Germinal center (tissue), 1 donor: ENCODE results near the gene NKX6-2.
"Not testable (repeated sequence)": the region's sequence is repeated elsewhere in the genome, so short reads cannot be mapped to it uniquely, and the experiment has no call there.

ENCODE experiments used
- DNase-seq: peaks from one replicate; pipeline ENCODE4 v3.0.0; 2012; ENCODE audit warnings: mixed read lengths, low spot score

NKX6-2 gene

DNA sequence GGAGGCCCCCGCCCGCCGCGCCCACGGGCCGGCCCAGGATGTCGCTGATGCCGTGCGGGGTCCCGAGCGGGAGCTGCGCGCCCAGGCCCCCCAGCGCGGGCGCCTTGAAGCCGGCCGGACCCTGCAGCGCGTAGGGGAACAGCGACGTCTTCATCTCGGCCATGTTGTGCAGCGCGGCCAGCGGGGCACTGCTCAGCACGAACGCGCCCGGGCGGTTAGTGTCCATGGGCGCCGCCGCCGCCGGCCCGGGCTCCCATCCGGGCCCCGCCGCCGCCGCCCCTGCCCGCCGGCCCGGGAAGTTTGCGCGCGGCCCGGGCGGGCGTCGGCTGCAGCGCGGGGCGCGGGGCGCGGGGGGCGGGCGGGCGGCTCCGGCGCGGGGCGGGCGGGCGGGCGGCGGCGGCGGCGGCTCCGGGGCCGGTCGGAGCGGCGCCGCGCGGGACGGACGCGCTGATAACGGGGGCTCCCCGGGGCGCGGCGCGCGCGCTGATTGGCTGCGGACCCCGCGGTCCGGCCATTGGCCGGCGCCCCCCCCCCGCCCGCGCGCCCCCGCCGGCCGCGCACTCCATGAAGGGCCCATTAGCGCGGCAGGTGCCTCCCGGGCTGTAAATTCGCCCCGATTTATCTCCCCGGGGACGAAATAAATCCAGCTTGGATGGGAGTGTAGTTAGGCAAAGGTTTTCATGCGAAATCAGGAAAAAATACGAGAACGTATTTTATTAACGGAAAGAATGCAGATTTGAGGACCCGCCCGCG, at the start of gene NKX6-2:
Gene NKX6-2, minus strand, starts transcription at position 425 of the 753 bp plus-strand sequence. Its CDS starts 199 bp downstream, at position 226.
- no peak for DNase-seq

DNA sequence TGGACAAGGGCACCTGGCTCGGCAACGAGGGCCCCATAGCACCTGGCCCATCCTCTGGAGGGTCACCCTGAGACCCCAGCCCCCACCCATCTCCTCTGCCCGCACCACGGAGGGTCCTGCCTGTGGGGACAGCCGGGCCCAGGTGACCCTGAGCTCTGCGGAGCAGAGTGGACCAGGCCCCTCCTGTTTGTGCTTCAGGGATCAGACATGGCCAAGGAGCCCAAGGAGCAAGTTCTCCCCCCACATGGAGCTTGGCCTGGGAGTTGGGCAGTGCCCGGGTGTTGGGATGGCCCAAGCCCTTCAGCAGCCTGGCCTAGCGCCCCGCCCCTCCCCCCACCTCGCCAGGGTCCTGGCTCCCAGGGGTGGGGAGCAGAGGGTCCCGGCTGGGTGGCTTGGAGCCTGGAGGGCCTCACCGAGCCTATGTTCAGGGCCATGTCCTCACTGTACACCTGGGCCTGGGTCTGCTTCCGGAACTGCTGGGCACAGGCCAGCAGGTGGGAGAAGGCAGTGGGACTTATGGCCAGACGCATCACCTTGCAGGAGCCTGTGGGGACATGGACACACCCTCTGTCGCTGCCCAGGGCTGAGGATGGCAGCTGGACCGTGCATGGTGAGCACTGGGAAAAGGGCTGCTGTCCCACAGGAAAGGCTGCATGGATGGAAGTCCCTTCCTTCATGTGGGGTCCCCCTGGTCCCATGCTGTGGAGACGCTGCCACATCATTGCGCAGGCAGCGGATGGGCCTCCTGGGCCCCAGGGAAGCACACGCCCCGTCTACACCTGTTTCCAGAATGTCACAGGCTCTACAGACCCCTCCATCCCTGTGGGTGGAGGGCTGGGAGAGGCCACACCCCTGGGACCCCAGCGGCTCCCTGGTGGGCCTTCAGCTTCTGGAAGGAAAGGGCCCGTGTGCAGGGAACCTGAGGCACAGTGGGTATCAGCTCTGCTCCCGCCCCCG, 49.2 kb upstream of the NKX6-2 start:
- DNase-seq = no peak

DNA sequence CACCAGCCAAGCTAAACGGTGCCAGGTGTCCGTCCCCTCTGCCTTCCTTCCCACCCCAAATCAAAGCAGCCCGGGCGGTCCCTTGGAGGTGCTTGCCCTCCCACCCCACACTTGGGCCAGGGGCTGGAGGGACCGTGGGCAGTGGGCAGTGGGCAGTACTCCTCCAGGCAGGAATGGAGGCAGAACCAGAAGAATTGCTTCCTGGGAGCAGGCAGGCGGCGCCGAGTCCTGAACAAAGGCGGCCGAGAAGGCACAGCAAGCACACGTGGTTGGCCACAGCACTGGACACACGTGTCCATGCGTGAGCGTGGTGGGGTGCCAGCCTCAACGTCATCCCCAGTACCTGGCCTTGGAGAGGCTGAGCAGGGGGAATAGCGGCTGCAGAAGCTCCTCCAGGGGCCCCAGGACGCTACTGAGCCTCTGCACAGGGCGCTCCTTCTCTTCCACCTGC, 48.4 kb upstream of the NKX6-2 start:
- no peak for DNase-seq

DNA sequence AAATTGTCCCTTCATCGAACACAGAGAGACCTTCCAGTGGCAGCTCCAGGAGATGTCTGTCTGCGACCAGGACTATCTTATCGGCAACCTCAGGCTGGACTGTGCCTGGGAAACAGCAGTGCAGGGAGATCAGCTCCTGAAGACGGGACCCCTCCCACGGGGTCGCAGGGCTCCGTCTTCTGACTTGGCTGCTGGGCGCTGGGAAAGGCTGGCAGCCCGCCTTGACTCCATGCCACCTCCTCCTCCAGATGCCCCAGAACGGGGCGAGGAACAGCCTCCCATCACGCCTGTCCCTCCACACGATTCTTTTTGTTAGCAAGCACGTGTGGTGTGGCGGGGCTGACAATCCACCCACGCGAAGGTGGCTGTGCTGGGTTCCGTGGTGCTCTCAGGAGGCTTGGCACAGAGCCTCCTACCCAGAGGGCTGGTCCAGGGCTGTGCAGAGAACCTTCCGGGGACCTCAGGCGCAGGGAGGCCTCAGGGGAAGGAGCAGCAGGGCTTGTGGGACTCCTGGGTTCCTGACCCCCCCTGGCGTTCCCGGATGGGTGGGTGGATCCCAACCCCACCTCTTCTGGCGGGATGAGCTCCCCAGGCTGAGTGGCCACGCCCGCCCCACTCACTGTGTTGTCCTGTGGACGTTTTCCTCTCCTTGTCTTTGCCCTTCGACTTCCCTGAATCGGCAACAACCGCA, 47.6 kb upstream of the NKX6-2 start:
- DNase-seq = no peak

DNA sequence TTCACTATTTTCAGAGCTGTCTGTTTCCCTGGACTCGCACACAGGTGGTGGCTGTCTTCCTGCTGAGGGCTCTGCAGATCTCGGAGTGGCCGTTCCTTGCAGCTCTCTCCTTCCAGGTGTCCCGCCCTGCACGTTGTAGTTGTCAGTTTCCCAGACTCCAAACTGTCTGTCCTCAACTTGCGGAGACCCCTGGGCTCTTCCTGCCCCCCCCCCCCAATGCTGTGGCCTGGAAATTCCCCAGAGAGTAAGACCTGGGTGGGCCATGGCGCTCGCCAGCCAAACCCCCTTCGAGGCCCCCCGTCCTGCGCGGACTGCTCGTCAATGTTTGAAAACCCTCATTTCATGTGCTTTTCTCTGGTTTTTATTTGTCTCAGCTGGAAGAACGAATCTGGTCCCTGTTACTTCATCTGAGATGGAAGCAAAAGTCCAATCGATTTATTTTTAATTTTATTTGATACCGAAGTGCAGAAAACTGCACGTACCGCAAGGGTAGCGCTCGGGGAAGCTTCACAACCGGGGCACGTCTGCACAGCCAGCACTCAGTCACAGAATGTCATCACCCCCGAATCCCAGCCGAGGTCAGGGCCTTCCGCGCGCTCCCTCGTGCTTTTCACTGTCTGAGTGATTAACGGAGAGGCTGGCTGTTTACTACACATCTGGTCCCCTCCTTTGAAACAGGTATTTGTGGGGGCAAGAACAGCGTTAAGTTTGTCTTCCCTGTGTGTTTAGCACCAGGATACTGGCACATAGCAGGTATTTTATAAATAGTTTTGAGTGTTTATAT, 46.4 kb upstream of the NKX6-2 start:
- no peak for DNase-seq

DNA sequence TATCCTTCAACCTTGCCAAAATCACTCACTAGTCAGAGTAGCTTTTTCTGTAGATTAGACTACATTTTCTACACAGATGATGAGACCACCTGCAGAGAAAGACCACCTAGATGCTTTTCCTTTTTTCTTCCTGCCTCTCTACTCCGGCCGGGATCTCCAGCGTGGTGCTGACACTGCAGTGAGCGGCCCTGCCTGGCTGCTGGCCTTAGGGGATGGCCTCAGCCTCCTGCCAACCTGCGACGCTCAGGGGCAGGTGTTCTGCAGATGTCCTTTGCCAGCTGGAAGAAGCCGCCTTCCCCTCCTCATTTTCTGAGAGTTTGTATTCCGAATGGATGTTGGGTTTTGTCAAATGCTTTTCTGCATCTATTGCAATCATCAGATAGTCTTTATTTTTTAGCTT, 43.5 kb upstream of the NKX6-2 start:
- DNase-seq = no peak

DNA sequence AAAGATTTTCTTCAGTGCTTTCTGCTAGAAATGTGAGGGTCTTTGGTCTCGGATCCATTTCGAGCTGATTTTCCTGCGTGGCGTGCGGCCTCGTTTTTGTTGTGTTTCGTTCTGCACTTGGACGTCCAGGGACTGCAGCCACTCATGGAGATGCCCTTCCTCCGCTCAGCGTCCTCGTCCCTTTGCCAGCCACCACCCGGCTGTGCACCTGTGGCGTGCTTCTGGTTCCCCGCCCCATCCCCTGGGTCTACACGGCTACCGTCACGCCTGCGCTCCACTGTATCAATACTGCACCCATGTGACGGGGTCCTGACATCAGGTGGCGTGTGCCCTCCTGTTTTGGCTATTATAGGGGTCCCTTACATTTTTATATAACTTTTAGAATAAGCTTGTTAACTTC, 42.7 kb upstream of the NKX6-2 start:
- DNase-seq = no peak

DNA sequence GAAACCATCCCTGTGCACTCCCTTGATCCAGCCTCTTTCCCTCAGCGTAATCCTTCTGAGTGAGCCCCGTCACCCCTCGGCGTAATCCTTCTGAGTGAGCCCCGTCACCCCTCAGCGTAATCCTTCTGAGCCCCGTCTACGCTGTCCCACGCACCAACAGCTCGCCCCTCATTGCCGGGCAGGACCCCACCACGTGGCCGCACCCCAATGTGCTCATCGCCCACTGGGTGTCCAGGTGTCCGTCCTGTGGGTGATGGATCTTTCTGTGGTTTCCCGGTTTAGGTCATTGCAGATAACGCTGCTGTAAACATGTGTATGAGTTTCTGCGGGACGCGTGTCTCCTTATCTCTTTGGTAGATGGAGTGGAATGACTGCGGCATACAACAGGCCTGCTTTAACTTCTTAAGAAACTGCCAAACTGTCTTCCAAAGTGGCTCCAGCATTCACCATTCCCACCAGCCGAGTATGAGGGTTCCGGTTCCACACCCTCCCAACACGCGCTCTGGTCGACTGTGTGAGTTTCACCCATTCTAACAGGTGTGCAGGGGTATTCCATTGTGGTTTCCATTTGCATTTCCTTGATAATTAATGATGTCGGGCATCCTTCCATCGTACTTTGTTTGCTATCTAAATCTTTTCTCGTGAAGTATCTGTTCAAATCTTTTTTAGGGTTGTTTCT, 42.1 kb upstream of the NKX6-2 start:
- DNase-seq = no peak

DNA sequence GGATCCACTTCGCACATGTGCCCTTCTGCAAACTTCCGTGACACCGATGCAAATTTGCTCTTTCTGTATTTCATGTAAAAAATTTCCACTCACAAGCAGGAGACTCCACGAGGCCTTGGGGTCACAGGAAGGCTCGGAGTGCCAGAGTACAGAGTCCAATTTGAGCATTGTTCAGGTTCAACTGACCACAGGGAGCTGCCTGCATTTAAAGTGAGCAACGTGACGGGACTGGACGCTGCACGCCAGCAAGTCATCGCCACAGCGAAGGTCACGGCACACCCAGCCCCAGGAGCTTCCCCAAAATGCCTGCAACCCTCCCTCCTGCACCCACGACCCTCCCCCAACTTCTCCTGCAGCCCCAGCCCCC, 41.5 kb upstream of the NKX6-2 start:
- no peak for DNase-seq

DNA sequence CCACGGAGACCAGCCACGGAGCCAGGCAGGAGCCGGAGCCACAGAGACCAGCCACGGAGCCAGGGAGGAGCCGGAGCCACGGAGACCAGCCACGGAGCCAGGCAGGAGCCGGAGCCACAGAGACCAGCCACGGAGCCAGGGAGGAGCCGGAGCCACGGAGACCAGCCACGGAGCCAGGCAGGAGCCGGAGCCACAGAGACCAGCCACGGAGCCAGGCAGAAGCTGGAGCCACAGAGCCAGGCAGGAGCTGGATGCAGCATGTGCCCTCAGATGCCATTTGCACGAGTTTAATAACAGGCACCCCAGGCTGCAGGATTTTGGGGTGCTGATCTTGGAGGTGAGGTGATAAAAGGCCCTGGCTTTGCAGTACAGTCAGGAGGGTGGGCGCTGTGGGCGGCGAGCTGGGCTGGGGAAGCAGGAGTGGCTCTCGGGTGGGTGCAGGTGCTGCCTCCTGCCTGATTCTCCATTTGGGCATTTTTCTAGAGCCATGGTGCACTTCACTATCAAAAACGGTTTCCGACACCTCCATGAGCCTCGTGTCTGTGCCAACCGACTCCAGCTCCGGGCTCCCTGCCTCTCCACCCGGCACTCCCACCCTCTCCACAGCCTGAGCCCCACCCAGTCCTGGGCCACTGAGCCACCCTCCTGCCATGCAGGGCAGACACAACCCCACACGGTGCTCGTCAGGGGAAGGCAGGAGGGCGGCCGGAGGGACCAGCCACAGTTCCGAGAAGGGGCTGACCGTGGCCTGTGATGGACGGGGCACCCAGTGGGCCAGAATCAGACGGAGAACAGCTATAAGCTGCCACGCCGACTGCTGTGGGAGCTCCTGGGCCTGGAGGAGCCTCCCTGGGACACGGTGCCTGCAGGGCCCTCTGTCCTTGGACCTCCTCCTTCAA, 40.8 kb upstream of the NKX6-2 start:
- DNase-seq = no peak

DNA sequence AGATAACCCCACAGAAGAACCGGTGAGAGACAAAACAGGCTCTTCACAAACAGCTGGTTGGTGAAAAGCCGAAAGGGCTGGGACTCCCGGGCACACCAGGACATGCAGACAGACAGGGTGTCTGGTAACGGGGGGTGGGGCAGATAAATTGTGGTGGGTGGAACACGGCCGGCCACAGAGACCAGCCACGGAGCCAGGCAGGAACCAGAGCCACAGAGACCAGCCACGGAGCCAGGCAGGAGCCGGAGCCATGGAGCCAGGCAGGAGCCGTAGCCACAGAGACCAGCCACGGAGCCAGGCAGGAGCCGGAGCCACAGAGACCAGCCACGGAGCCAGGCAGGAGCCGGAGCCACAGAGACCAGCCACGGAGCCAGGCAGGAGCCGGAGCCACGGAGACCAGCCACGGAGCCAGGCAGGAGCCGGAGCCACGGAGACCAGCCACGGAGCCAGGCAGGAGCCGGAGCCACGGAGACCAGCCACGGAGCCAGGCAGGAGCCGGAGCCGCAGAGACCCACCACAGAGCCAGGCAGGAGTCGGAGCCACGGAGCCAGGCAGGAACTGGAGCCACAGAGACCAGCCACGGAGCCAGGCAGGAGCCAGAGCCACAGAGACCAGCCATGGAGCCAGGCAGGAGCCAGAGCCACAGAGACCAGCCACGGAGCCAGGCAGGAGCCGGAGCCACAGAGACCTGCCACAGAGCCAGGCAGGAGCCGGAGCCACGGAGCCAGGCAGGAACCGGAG, 40.0 kb upstream of the NKX6-2 start:
- not testable (repeated sequence) for DNase-seq

DNA sequence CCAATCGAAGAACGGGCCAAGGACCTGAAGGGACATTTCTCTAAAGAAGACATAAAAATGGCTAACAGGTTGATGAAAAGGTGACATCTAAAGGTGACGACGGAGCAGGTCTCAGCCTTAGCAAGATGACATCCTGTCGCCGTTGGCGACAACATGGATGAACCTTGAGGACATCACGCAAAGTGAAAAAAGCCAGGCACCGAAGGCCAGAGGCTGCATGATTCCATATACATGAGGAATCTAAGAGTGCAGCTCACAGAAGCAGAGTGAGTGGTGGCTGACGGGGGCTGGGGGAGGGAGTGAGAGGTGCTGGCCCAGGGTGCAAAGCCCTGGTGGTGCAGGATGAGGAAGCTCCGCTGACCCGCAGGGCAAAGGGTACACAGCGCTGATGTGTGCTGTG, 34.1 kb upstream of the NKX6-2 start:
- DNase-seq = no peak

DNA sequence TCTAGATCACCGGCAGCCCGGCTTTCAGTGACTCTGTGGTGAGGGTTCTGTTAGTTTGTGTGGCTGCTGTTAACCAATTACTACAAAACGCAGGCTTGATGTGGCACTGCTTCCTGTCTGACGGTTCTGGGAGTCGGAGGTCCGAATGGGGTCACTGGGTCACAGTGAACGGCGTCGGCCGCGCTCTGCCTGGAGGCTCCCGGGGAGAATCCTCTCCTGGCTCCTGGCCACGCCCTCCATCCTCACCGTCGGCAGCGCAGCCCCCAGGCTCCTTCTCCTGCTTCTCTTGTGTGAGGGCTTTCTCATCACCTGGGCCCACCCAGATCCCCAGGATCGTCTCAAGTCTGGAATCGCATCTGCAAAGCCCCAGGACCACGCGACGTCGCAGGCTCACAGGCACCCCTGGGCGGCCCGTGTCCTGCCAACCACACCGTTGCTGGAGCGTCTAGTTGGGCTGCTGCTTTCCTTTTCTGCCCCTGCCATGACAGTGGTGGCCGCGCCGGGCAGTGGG, 31.8 kb upstream of the NKX6-2 start:
- no peak for DNase-seq

DNA sequence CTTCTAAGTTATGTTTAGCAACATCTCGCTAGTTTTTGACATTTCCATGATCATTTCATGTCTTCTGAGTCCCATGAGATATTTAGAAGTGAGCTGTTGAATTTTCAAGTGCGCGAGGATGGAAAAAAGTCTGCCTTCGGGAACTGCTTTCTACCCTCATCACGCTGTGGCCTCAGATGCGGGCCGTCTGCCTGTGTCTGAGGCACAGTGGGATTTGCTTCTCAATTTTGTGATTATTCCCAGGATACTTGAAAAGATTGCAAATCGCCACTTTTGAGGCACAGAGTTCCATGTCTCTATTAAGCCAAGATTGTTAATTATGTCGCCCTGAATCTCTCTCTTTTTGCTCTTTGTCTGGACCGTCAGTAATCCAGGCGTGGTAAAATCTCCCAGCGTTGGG, 30.8 kb upstream of the NKX6-2 start:
- no peak for DNase-seq

DNA sequence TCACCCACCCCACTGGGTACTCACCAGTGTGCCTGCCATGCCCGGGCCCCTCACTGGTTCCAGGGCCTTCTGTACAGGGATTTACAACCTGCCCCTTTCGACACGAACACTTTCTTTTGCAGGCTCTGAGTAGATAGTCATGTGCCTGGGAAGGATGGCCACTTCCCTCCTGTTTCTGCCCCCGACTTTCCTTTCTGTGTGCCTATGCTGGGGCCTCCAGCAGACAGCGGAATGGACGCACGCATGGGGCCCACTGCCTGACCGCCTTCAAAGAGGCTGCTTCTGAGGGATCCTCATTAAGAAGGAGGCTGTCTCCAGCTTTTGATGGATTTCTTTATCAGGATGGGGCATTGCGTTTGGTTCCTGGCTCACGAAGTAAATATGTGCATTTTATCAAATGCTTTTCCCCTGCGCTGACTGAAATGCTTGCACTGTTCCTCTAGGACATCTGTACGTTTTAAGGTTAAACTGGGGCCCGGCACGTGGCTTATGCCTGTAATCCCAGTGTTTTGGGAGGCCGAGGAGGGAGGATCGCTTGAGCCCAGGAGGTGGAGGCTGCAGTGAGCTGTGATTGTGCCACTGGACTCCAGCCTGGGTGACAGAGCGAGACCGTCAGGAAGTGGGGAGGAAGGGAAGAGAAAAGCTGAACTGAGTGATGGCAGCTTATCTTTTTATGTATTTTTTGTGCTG, 29.4 kb upstream of the NKX6-2 start:
- DNase-seq = no peak

DNA sequence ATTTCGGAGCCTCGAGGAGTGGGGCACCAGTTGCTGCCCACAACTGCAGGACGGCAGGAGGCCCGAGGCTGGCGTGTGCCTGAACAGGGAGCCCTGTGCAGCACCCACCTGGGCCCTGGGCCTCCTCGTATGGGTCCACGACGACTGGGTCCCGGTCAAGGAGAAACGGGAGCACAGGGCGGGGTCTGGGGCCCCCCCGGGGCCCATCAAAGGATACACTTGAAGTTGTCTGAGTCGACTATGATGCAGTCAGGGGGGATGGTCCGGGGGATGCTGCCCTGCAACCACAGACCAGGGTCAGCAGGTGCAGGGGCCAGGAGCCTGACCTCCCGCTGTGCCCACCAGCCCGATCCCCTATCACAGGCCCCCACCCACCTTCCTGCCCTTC, 28.5 kb upstream of the NKX6-2 start:
- no peak for DNase-seq

DNA sequence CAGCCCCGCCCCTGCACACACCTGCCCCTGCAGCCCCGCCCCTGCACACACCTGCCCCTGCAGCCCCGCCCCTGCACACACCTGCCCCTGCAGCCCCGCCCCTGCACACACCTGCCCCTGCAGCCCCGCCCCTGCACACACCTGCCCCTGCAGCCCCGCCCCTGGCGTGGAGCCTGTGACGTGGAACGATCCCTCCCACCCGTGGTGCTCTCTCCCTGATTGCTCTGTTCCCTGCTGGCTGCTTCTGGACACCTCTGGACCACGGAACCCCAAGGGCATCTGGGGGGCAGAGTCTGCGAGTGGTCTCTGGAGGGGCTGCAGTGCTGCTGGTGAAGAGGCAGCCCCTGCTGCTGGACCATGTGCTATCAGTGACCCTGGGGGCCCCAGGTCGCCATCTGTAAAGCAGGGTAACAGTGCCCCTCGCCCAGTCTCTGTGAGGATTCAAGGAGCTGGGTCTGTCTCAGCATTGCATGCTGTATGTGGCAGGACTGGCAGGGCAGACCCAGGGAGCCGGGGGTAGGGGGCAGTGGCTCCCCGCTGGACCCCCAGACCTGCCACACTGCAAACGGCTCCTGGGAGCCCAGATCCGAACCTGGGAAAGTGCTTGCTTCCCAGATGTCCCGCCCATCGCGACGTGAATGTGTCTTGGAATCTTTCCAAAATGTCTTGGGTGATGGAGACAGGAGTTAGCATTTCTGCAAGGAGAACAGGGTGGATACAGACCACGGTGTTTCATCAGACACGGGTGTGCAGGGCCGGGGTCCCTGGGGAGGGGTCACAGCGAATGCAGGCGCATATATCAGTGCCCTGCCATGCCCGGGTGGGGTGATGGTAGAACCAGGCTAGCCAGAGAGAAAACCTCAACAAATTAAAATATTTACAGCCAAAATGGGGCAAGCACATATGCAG, 27.9 kb upstream of the NKX6-2 start:
- DNase-seq = no peak

DNA sequence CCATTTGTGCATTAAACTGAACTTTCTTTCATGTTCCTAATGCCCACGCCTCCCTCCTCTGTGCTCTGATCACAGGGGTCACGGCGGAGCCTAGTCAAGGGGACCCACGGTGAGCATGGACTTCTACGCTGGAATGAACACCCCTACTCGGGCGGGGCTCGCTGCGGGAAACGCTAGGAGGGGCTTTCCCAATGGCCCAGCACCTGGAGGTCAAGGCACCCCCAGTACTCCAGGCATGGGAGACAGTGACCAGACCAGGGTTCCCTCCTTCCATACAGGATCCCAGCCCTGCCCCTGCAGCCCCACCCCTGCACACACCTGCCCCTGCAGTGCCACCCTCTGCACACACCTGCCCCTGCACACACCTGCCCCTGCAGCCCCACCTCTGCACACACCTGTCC, 27.1 kb upstream of the NKX6-2 start:
- no peak for DNase-seq
